ENCODE results near the gene STOML1.

- TF ChIP-seq POLR2AphosphoS5 (IDR thresholded peaks at IDR 0.05; ENCODE audit: low read depth, low read length) (no peak), POLR2A (IDR thresholded peaks at IDR 0.05; ENCODE audit: low read depth, low read length) (no peak)
Observed at GRCh38 chr15:73937726-73938125, 54.4 kb downstream of the STOML1 start.

All from GM12892 (cell line).